NCI-H345 (cell line): ENCODE results near the gene KRTAP16-1.
"Not testable (repeated sequence)": the region's sequence is repeated elsewhere in the genome, so short reads cannot be mapped to it uniquely, and the experiment has no call there.

Experiments used
- DNase-seq: peaks from one replicate; lab custom pipeline; 2025; lab: John Stamatoyannopoulos, UW

KRTAP16-1 gene, protein sequence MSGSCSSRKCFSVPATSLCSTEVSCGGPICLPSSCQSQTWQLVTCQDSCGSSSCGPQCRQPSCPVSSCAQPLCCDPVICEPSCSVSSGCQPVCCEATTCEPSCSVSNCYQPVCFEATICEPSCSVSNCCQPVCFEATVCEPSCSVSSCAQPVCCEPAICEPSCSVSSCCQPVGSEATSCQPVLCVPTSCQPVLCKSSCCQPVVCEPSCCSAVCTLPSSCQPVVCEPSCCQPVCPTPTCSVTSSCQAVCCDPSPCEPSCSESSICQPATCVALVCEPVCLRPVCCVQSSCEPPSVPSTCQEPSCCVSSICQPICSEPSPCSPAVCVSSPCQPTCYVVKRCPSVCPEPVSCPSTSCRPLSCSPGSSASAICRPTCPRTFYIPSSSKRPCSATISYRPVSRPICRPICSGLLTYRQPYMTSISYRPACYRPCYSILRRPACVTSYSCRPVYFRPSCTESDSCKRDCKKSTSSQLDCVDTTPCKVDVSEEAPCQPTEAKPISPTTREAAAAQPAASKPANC

DNA sequence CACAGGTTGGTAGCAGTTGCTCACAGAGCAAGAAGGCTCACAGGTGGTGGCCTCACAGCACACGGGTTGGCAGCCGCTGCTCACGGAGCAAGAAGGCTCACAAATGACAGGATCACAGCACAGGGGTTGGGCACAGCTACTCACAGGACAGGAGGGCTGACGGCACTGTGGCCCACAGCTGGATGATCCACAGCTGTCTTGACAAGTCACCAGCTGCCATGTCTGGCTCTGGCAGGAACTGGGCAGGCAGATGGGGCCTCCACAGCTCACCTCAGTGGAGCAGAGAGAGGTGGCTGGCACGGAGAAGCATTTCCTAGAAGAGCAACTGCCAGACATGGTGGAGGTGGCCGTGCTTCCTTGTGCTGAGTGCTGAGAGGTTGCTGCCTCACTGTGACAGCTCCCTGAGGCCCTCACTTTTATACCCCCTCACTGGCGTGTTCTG, at the start of gene KRTAP16-1:
Gene KRTAP16-1, minus strand, starts transcription at position 392 of the 442 bp plus-strand sequence. Its CDS starts 56 bp downstream, at position 336.
- DNase-seq = no peak

DNA sequence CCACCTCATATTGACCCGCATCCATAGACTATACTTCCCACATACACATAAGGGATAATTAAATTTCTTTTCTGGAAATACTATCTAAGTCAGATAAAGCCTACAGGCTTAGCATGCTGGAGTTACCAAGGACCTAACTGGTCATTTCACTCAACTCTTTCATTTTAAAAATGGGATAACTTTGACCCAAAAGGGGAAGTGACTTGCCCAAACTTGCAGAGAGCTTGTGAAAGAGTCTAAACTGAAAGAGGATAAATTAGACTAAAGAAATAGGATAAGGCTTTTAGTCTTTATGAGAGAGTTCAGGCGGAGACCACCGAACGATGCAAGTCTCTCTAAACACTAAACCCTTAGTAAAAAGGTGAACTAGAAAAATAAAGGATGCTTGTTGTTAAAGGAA, 45.4 kb upstream of the KRTAP16-1 start:
- no peak for DNase-seq

DNA sequence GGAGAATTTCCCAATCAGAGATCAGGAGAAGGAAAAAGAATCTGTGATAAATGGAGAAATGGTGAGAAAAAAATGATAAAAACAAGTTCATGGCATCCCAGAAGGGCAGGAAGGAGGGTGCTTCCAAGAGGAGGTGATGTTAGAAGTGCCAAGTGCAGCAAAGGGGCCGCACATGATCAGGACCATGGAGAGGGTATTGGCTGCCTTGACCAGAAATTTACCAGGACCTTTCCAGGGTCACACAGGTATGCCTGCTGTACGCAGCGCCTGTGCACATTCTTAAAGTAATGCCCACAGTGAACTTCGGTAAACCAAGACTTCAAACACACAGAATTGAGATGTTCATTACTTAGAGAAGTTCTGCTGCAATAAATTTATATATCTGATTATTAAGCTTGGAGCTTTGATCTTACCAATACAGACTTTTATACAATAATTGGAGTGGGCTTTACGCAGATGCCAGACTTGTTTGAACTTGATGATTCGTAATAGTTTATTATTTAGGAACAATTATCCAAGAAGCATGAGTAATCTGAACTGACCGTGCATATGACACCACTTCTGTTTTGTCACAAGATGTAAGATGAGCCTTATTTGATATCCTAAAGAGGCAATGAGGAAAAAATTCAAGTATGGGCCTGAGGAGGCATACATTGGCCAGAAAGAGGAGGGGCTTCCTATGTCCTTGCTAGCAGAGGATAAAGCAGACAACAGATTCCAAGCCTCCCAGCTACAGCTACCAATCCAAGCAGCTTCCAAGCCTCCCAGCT, 43.7 kb upstream of the KRTAP16-1 start:
- DNase-seq = no peak

DNA sequence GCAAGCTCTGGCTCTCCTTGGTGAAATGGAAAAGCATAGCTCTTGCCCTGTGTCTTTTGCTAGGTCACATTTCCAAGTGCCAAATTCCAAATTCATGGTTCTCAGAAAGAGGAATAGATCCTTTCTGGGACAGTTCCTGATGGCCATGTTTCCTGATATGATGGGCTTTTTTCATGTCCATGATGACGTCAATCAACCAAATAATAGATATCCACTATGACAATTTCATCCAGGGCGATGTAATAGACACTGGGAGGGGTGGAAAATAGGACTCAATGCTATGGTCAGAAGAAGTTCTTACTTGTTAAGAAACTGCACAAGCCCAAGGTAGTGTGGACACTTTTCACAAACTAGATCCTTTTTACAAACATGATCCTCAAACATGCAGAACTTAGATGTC, 42.1 kb upstream of the KRTAP16-1 start:
- no peak for DNase-seq

DNA sequence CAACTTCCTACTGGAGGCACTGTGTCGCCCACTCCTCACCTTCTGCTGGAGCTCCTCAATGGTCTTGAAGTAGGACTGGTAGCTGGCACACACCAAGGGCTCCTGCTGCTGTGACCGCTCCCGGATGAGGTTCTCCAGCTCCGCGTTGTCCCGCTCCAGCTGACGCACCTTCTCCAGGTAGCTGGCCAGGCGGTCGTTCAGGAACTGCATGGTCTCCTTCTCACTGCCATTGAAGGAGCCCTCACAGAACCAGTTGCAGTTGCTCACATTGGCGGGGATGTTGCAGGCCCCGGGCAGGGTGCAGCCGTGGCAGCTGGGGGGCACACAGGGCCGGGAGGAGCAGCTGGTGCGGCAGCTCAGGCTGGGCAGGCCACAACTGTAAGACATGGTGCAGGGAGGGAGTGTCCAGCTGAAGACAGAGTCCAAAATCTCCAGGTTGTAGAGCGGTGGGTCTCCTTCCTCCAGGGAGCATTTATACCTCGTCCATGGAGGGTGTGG, 41.3 kb upstream of the KRTAP16-1 start, which contains the start of gene KRT33A:
Gene KRT33A, minus strand, starts transcription at position 448 of the 498 bp plus-strand sequence. Its CDS starts 61 bp downstream, at position 387.
- not testable (repeated sequence) for DNase-seq

DNA sequence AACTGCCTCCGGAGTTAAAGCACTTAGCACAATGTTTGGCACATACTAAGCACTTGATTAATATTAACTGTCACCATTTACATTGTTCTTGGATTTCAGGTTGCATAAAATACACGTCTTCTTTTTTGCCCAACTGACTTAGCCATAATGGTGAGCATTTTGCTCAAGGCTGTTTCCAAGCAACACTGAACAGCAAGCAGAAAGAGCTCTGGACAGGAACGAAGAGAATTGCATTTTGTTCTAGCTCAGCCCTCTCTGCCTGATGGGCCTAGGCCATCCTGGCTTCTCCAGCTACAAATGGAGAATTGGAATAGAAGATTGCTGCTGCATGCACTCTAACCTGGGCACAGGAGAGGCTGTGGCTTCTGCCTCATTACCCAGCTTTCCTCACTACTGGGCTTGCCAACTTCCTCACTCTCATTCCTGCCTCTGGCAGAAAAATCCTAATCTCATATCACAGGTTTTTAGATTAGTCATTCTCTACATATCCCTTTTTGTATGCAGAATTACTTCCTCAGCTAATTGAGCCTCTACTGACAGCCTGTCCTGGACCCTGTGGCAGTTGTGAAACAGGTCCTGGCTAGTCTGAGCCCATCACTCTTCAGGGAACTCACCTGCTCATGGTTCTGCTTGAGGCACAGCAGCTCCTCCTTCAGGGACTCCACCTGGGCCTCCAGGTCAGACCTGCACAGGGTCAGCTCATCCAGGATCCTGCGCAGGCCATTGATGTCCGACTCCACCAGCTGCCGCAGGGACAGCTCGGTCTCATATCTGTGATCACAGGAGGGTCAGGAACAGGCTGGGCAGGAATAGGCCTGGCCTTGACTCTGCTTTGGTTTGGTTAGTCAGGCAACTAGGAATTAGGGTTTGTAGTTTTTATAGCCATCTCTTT, 39.0 kb upstream of the KRTAP16-1 start:
- DNase-seq = no peak

DNA sequence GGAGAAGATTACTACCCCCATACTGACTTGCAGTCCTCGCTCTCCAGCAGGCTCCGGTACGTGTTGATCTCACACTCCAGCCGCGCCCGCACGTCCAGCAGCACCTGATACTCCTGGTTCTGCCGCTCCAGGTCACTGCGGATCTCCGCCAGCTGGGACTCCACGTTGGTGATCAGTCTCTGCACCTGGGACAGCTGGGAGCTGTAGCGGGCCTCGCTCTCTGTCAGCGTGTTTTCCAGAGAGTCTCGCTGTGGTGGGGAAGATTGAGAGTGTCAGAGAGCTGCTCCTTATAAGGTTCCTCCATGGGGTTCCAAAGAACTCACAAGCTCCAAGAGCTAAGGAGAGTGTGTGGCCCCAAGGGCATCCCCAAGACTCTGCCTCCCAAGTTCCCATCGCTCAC, 37.3 kb upstream of the KRTAP16-1 start:
- not testable (repeated sequence) for DNase-seq

DNA sequence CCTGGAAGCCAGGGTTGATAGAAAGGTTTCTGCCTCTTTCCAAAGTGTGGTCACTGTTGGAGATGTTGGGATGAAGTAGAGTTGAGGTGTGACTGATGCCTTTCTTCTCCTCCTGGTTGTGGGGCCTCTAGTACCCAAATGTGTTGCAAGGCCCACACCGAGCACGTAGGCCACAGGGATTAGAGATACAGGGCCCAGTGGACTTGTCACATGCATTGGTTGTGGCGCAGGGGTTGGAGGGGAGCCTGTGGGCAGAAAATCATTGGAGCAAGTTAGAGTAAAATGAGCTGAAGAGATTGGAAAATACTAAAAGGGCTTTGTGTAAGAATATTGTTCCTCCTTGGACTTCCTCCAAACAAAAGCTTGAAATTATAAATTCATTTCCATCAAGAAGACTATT, 36.9 kb upstream of the KRTAP16-1 start:
- DNase-seq = no peak

DNA sequence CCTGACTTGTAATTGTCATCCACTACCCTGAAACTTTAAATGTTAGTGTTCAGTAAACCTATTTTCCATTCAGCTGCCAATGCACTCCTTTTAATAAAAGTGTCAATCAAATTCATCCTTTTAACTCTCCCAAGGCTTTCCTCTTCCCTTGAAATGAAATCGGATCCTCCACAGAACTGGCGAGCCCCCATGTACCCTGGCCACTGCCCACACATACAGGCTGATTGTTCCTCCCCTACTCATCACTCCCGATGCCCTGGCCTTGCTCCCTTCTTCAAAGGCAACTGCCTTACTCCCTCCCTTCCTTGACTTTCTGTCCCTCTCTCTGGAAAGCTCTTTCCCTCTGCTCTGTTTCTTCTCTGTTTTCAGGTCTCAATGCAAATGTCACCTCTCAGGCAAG, 33.9 kb upstream of the KRTAP16-1 start:
- DNase-seq = no peak

DNA sequence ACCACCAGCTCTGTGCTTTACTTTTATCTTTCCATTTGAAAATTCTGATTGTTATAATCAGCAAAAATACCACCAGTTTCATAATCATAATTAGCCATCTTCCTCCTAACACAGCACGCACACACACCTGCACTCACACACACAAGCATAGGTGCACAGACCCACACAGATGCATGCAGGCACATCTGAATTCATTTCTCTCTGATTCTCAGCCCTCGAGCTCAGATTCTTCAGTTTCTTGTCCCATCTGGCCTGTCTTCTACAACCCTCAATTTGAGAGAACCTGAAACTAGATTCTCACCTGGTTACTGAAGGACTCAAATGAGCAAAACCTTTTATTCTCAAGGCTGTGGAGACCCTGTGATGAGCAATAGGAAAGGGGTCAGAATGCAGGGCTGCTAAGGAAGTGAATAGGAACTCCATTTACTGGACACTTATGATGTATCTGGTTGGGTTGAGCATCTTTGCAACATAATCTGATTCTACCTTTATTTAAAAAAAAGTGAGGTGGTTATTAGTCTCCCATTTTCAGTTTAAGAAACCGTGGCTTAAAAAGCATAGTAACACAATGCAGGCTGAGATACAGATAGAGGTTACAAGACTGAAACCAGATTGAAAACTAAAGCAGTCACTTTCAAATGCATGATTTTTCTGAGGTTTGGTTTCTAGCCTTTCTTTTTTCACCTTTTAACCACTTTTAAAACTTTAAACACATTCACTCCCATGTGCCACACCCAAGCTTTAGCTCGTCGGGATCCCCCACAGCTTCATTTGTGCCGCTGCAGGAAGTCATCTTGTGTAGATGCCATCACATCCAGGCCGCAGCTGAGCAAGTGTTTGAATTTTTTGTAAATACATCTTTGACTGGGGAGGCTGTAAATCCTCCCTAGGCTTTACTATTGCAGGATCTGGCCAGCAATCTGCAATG, 32.1 kb upstream of the KRTAP16-1 start:
- no peak for DNase-seq

DNA sequence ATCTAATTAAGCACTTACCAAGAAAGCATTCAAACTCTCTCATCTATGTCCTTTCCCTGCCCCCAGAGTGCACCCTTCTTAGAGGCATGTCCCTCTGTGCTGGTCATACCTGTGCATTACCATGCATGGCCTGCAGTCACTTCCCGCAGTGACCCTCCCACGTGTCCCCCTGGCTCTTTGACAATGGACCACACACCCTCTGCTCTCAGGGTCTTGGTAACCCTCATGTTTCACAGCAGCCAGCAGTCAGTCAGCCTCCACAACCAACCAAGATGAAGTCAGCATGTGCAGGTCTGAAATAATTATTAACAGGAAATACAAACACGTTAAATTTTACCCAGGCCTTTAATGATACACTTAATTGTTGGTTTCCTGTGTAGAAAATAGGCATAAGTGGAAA, 31.4 kb upstream of the KRTAP16-1 start:
- DNase-seq = no peak

DNA sequence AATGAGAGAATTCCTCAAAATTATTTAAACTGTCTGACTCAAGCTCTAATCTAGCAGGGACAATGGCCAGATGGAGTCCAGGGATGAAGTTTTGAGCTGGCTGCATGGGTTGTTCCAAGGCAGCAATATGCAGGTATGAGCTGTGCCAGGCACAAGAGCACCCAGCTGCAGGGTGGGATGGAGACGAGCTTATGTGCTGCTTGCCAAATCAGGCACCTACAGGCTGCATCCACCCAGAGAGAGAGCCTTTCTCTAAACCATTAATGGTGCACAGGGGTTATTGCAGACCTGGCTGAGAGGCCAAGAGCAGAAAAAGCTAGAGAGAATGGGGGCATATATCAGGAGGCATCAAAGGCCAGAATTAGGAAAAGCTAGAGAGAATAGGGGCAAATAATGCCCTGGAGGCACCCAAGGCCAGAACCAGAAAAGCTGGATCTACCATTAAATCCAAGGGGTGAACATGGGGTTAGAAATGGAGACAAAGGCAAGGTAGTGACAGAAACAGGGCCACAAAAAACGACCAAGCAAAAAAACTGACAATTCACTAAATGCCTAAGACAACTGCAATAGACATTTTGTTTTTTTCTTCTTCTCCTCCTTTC, 30.6 kb upstream of the KRTAP16-1 start:
- no peak for DNase-seq

DNA sequence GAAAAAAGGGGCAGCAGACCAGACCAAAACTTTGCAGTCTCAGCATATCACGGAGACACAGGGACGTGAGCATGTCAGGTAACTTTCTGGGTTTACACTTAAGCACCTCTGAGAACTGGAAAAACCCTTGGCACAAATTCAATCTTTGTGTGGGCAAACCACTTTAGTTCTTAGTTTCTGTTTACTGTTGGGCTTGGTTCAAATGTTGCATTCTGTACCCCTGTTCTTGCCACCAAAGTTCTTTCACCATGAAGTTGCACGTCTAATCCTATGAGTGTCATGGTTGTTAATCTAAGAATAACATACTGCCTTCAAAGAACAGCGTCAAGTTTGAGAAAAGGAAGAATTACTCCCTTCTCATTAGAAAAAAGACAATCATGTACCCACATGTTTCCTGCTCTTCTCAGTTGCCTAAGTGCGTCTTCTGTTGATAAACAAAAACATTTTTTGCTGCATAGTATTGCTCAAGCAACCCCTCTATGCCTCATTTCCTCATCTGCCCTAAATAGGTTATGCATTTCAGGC, 29.9 kb upstream of the KRTAP16-1 start:
- no peak for DNase-seq

DNA sequence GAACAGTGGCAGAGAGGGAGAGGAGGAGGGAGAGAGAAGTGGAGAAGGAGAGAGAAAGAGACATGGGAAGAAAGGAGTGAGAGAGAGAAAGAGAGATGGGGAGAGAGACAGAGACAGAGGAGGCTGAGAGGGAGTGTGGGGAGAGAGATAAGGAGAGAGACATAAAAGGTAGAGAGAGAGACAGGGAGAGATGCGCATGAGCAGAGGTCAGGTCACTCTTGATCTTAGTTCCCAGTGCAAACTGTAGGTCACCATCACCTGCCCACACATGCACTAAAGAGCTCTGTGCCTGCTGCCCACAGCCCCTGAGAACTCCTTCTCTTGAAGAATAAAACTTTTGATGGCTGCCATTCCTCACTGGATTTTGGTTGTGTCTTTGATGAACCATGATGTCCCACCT, 26.6 kb upstream of the KRTAP16-1 start:
- DNase-seq = no peak

DNA sequence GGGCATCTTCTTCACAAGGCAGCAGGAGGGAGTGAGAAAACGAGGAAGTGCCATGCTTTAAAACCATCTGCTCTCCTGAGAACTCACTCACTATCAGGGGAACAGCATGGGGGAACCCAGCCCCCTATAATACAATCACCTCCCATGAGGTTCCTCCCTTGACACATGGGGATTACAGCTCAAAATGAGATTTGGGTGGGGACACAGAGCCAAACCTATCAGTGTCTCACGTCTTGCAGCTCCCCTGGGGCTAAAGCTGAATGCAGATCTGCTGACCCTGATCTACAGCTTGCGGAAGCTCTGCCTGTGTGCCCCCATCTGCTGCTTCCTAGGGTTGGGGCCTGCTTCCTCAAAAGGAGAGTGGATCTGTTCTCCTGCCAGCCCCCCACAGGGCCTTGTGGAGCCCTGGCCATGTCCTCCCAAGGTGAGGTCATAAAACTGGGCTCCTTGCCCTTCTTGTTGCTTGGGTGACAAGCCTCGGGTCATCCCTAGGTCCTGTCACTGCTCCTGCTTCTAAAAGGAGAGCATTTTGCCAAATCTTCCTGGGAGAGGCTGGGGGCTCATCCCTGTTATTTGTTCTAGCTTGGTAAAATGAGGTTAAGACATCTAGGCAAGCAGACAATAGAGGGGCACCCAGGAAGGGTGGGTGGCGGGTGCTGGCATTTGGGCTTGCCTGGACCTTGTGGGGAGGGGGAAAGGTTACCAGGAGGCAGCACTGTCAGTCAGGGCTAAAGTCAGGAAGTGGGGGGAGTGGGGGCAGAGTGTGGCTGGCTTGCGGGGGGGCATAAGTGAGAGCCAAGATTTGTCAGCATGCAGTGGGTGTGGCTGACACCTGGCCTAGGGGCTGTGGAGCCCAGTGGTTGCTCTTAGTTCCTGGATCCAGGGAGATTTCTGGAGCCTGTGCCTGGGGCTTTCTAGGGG, 25.5 kb upstream of the KRTAP16-1 start:
- DNase-seq = no peak

DNA sequence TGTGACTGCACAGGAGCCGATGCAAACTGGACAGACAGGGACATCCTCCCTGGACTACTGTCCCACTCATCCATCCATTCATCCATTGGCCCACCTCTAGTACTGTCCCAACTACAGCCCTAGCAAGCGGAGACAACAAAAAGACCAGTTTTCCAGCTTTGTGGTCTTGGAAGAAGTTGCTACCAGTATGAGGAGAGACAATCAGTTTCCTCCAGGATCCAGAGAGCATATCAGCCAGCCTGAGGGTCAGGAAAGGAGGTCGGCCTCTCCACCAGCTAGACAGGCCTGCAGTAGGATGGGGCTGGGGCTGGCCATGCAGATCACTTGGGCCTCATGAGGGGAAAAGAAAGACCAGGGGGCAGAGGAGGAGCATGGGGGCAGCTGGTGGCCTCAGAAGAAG, 24.7 kb upstream of the KRTAP16-1 start:
- DNase-seq = no peak

DNA sequence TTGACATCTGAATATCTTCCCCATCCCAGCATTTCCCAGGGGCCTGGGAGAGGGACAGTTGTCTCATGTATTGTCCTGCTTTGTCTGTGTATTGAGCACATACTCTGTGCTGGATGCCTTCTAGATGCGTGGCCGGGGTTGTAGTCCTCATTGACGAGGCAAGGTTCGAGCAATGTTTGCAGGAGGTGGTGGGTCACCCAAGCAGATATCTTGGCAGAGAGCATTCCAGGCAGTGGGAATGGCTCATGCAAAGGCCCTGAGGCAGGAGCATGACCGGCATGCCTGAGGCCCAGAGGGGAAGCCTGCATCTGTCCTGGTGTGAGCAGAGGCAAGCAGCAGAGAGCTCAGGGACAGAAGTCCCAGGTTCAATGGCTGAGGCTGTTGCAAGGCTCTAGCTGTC, 24.0 kb upstream of the KRTAP16-1 start:
- no peak for DNase-seq

DNA sequence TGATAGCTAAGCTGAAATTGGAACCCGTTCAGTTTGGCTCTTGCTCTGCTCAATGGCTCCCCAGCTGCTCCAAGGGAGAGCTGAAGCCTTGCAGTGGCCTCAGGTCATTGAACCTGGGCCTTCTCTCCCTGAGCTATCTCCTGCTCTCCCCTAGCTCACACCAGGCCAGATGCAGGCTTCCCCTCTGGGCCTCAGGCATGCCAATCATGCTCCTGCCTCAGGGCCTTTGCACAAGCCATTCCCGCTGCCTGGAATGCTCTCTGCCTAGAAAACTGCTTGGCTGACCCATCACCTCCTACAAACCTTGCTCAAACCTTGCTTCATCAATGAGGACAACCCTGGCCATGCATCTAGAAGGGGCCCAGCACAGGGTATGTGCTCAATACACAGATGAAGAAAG, 23.1 kb upstream of the KRTAP16-1 start:
- no peak for DNase-seq

DNA sequence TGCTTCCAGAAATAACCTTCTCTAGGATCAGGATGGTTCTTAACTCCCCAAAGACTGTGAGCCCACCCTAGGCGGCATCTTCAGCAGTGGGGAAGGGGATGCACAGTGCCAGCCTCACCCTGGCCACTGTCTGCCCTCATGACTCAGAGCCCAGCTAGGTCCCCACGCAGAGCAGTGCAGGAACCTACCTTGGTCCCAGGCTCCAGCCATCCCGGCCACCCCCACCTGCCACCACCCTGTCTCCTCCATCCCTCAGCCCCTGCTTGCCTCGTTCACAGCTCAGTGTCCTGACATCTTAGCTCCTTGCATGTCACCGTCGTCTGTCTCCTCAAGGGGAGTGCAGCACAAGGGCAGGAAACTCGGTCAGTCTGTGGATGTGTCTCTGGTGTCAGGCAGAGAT, 22.5 kb upstream of the KRTAP16-1 start:
- DNase-seq = no peak
